GM21717 (cell line): ENCODE measurements around the gene MUL1.
"Not testable (repeated sequence)": the region's sequence is repeated elsewhere in the genome, so short reads cannot be mapped to it uniquely, and the experiment has no call there.

Experiments used
- ATAC-seq: cut with Tn5 transposase; IDR thresholded peaks from one replicate; pipeline ENCODE4 v1.9.1; 2021; ENCODE audit warnings: mild to moderate bottlenecking, moderate library complexity; ENCODE audit not compliant: unreplicated experiment

Gene MUL1

GRCh38 chr1:20511518-20512428 is 3.8 kb upstream of the MUL1 start:
- no peak for ATAC-seq

DNA sequence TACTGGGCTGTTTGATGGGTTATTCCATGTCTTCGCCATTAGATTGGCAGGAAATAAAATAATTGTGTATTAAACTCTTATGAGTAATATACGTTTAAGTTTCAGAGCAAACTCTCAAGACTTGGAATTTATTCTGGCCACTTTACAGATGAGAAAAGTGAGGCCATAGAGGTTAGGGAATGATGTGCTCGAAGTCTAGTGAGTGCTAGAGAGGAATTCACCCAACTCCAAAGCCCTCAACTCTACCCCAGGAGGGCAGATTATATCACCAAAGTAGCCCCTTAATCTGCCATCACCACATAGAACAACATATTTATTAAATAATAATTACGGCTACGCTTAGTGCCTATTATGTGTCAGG is 440 bp upstream of the MUL1 start:
- no peak for ATAC-seq

- ATAC-seq, result no peak
These were observed 745 bp downstream of the MUL1 start for GRCh38 chr1:20507248-20507563.

DNA sequence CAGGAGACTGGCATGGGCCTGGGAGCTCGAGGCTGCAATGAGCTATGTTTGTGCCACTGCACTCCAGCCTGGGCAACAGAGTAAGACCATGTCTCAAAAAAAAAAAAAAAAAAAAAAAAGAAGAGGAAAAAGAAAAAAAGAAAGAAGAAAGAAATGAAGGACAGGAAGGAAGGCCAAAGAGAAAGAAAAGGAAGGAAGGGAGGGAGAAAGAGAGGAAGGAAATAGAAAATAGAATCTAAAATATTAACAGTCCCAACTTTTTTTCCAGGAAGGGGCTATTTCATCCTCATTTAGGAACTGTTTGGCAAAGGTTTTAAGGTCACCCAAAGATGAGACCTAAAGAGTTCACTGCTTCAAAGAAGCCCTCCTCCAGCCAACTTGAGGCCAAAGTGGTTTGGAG is 2.5 kb downstream of the MUL1 start:
- no peak for ATAC-seq

DNA sequence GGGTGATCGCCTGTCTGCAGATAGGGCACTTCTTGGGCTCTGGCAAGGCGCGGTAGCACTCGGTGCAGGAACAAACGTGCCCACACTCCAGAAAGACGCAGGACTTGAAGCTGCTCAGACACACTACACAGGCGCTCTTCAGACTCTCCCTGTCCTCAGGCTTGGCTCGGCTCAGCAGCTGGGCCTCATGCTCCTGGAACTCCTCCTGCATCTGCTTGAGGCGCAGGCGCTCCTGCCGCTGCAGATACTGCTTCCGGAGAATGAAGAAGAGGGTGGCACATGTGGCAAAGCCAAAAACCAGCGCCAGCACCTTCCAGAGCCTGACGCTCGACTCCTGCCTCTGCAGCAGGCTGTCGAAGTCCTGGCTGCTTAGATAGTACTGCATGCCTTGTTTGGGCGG is 7.2 kb downstream of the MUL1 start:
- no peak for ATAC-seq

DNA sequence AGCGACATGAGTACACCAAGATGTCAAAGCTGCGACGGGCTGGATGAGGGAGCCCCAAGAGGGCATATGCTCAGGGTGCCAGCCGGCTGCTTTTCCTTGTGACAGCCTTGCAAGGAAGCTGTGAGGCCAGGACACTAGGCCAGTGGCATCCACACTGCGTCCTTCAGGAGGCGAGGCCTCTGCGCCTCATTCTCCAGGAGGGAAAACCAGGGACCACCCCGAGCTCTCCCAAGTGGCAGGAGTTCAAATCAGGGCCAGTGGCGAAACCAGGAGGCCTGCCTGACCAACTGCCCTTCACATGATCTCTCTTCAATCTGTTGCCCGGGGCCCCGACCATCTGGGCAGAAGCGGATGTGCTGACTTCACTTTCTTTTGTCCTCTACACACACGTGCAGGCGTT is 8.2 kb downstream of the MUL1 start:
- ATAC-seq, result no peak

- ATAC-seq, result no peak
These were observed 8.8 kb downstream of the MUL1 start for GRCh38 chr1:20499105-20499504.

DNA sequence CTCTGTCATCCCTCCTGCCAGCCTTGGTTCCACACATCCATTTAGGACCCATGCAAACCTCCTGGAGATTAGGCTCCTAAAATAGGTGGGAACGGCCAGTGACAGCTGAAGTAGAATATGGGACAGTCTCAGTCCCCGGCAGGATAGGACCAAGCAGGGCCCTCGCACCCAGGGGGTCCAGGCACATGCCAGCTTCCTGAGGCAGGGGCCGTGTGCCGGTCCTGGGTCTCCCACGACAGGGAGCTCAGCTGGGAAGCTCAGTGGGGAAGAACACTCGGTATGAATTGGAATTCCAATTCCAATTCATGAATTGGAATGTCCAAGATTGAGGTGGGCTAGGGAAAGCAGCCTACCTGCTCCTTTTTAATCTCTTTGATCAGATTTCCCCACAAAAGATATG is 9.8 kb downstream of the MUL1 start:
- ATAC-seq, result no peak

DNA sequence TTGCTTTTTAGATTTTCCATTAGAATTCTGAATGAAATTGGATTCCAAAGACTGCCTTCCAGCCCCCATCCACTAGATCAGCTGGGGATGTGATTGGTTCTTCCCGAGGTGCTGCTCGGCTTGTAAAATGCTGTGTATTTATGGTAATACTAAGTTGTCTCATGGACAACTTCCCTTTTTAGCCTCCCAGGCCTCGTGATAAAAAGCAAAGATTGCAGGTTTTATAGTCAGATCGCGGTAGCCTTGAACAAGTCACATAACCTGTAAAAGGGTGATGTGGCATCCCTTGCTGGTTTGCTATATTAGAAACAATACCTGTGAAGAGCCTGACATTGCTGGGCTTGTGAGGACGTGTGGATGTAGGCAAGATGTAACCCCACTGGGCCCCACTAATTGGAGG is 10.4 kb downstream of the MUL1 start:
- no peak for ATAC-seq

- ATAC-seq, result not testable (repeated sequence)
These were observed 11.1 kb downstream of the MUL1 start for GRCh38 chr1:20496725-20497383.

GRCh38 chr1:20496241-20496661 is 11.7 kb downstream of the MUL1 start:
- ATAC-seq, result no peak

DNA sequence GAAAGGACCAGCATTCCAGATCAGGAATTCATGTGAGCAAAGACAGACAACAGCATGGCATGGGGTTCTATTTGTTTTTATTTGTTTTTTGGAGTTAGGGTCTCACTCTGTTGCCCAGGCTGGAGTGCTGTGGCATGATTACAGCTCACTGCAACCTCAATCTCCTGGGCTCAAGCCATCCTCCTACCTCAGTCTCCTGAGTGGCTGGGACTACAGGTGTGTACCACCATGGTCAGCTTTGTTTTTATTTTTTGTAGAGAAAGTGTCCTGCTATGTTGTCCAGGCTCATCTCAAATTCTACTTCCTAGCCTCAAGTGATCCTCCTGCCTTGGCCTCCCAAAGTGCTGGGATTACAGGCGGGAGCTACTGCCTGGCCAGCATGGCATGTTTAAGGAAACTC is 12.3 kb downstream of the MUL1 start:
- no peak for ATAC-seq

DNA sequence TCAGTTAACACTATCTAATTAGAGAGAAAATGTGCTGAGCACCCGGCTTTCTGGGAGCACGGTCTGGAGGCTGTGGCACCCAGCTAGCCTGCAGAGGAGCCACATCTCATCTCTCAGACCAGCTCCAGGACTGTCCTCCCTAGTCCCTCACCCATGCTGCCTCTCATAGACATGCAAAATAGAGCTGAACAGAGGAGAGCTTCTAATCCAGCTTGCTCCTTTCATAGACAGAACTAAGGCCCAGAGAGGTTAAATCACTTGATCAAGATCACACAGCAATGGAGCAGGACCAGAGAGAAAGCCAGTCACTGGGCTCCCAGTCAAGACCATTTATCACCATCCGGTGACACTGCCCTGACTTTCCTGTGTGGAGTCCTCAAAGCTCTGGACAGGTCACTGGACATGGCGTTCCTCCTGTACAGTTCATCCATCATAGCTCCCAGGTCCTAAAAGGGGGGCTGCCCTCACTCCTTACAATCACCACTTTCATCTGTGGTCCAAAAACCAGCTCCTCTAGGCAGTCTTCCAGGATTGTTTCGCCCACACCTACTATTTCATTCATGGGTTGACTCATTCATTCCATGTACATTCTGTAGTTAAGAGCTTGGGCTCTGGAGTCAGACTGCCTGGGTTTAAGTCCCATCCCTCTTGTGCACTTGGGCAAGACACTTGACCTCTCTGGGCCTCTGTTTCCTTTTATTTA is 13.2 kb downstream of the MUL1 start:
- no peak for ATAC-seq

DNA sequence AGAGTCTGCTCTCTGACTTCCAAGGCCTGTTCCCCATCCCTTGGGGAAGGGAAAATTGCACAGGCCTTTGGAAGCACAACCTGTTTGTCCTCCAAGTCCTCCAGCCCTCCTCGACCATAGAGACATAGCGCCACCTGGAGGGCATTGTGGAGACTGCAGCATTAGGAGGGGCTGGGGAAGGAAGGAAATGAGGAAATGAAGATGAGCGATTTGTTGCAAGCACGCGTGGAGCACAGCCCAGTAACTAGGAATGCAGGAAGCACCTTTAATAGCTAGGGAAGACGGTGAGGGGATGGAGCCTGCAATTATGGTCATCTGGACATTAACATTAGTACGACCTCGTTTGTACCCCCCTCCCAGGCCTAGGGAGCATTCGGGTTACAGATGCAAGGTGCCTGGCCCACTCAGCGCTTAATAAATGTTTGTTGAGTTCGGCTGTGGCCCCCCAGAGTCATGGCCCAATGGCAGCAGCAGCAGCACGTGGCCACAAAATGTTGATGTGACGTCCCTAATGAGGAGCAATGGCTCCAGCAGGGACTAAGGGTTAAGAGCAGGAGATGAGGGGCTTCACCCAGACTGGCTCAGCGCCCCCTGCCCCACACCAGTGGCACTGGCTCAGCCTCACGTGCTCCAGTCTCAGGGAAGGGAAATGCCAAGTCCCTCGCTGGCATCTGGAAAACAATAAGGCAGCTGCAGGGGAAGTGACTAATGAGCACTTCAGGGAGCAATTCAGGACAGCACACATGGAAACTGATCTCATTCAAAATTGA is 13.9 kb downstream of the MUL1 start:
- no peak for ATAC-seq

DNA sequence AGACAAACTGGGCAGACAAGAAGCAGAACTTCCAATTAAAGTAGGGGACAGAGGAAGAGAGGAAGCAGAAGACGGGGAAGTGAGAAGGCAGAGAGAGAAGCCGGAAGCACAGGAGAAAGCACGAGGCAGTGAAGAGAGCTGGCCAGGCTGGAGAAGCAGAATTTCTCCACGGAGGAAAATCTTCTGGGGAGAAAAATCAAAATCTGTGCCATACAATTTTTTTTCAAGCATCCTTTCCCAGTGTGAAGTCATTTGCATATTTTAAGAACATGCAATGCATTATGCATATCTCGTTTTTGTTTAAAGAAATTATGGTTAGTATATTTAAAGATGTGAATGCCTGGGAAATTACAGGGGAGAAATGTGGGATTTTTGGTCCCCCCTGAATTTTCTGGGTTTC is 14.6 kb downstream of the MUL1 start:
- no peak for ATAC-seq

- ATAC-seq, result no peak
These were observed 15.2 kb downstream of the MUL1 start for GRCh38 chr1:20492751-20493150.

GRCh38 chr1:20491866-20492265 is 16.1 kb downstream of the MUL1 start:
- no peak for ATAC-seq

- no peak for ATAC-seq
These were observed 16.8 kb downstream of the MUL1 start for GRCh38 chr1:20491178-20491577.

DNA sequence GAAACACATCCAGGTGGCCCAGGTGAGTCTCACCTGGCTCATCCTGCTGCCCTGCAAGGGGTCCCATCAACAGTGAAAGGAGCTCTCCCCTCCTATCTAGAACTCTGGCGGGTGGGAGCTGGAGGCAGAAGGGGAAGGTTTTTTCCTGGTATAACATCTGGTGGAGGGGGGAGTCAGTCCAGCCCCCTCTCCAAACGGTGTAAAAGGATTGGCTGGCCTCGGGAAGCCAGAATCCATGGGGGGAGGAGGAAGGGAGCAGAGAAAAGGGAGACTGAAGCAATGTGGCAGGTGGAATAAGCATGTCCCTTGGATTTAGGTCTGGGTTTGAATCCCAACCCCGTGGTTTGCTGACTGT is 20.7 kb downstream of the MUL1 start:
- ATAC-seq, result no peak

- no peak for ATAC-seq
These were observed 21.3 kb downstream of the MUL1 start for GRCh38 chr1:20486457-20487235.
